Measurements from ENCODE around the gene GSC2. TPM values are rescaled to one million over a fixed set of nuclear protein-coding genes. Genes with fewer than 3 reads are reported as not detected.

Gene GSC2
- total RNA-seq, 3 donors from 2014 or later = not detected

GRCh38 chr22:19151329-19152191 lies 1.5 kb upstream of the GSC2 start:
- peak overlapping the region; percentile 71 for H3K4me3 Mint-ChIP-seq
- ATAC-seq = no peak

GRCh38 chr22:19150482-19151328 lies 613 bp upstream of the GSC2 start:
- no peaks in the 10 kb centered on the region for H3K9me3 Mint-ChIP-seq
- no peaks in the 10 kb centered on the region for H3K36me3 Mint-ChIP-seq (ENCODE audit: insufficient read depth)
- DNase-seq (no peak), ATAC-seq (no peak)
- peak overlapping the region; percentile 71 for H3K4me3 Mint-ChIP-seq
- peaks cover 7% of the 10 kb centered on the region for H3K4me1 Mint-ChIP-seq (ENCODE audit: low read depth)
- H3K27me3 Mint-ChIP-seq (ENCODE audit: low read depth) = peaks cover 50% of the 10 kb centered on the region

More at GRCh38 chr22:19151329-19152191, 1.5 kb upstream of the GSC2 start:
- H3K9me3 Mint-ChIP-seq = no peaks in the 10 kb centered on the region
- no peak for DNase-seq
- peaks cover 52% of the 10 kb centered on the region for H3K27me3 Mint-ChIP-seq (ENCODE audit: low read depth)
- H3K4me1 Mint-ChIP-seq (ENCODE audit: low read depth) = peaks cover 7% of the 10 kb centered on the region
- no peaks in the 10 kb centered on the region for H3K36me3 Mint-ChIP-seq (ENCODE audit: insufficient read depth)

GRCh38 chr22:19149047-19149883 lies 827 bp downstream of the GSC2 start:
- Mint-ChIP-seq H3K36me3 (ENCODE audit: insufficient read depth) (no peaks in the 10 kb centered on the region), H3K4me1 (ENCODE audit: low read depth) (peaks cover 12% of the 10 kb centered on the region), H3K9me3 (no peaks in the 10 kb centered on the region), H3K27me3 (ENCODE audit: low read depth) (peaks cover 42% of the 10 kb centered on the region), H3K4me3 (peak overlapping the region; percentile 42)
- no peak for DNase-seq
- ATAC-seq = peak; percentile 14 to 35

- Mint-ChIP-seq H3K9me3 (no peaks in the 10 kb centered on the region), H3K4me1 (ENCODE audit: low read depth) (peaks cover 18% of the 10 kb centered on the region), H3K27me3 (ENCODE audit: low read depth) (peaks cover 36% of the 10 kb centered on the region), H3K4me3 (peak overlapping the region; percentile 42), H3K36me3 (ENCODE audit: insufficient read depth) (peaks cover 3% of the 10 kb centered on the region)
- ATAC-seq (no peak), DNase-seq (no peak)
Observed at GRCh38 chr22:19148417-19149046, 1.6 kb downstream of the GSC2 start.

GRCh38 chr22:19147195-19147780 lies 2.8 kb downstream of the GSC2 start:
- peaks cover 3% of the 10 kb centered on the region for H3K36me3 Mint-ChIP-seq (ENCODE audit: insufficient read depth)
- H3K4me1 Mint-ChIP-seq (ENCODE audit: low read depth) = peaks cover 27% of the 10 kb centered on the region
- peaks cover 28% of the 10 kb centered on the region for H3K27me3 Mint-ChIP-seq (ENCODE audit: low read depth)
- ATAC-seq = no peak
- DNase-seq = no peak
- no peaks in the 10 kb centered on the region for H3K9me3 Mint-ChIP-seq
- H3K4me3 Mint-ChIP-seq = no peak overlapping the region

- H3K27me3 Mint-ChIP-seq (ENCODE audit: low read depth) = peaks cover 20% of the 10 kb centered on the region
- DNase-seq = no peak
- H3K36me3 Mint-ChIP-seq (ENCODE audit: insufficient read depth) = peaks cover 5% of the 10 kb centered on the region
- no peak for ATAC-seq
- H3K4me3 Mint-ChIP-seq = no peak overlapping the region
- H3K9me3 Mint-ChIP-seq = no peaks in the 10 kb centered on the region
- H3K4me1 Mint-ChIP-seq (ENCODE audit: low read depth) = peaks cover 25% of the 10 kb centered on the region
Observed at GRCh38 chr22:19146215-19146968, 3.7 kb downstream of the GSC2 start.

GRCh38 chr22:19143967-19144400 lies 6.1 kb downstream of the GSC2 start:
- peaks cover 9% of the 10 kb centered on the region for H3K27me3 Mint-ChIP-seq (ENCODE audit: low read depth)
- H3K4me3 Mint-ChIP-seq = peak overlapping the region; percentile 99
- H3K4me1 Mint-ChIP-seq (ENCODE audit: low read depth) = peaks cover 19% of the 10 kb centered on the region
- DNase-seq (no peak), ATAC-seq (peak; percentile 59 to 62)
- peaks cover 17% of the 10 kb centered on the region for H3K36me3 Mint-ChIP-seq (ENCODE audit: insufficient read depth)
- H3K9me3 Mint-ChIP-seq = no peaks in the 10 kb centered on the region

GRCh38 chr22:19143212-19143611 lies 6.9 kb downstream of the GSC2 start:
- no peak for ATAC-seq
- peak overlapping the region; percentile 99 for H3K4me3 Mint-ChIP-seq
- peaks cover 19% of the 10 kb centered on the region for H3K4me1 Mint-ChIP-seq (ENCODE audit: low read depth)
- peaks cover 6% of the 10 kb centered on the region for H3K27me3 Mint-ChIP-seq (ENCODE audit: low read depth)
- peaks cover 20% of the 10 kb centered on the region for H3K36me3 Mint-ChIP-seq (ENCODE audit: insufficient read depth)
- H3K9me3 Mint-ChIP-seq = no peaks in the 10 kb centered on the region
- DNase-seq = no peak

- no peaks in the 10 kb centered on the region for H3K9me3 Mint-ChIP-seq
- ATAC-seq = no peak
- peaks cover 20% of the 10 kb centered on the region for H3K36me3 Mint-ChIP-seq (ENCODE audit: insufficient read depth)
- DNase-seq = no peak
- H3K27me3 Mint-ChIP-seq (ENCODE audit: low read depth) = peaks cover 2% of the 10 kb centered on the region
- peaks cover 19% of the 10 kb centered on the region for H3K4me1 Mint-ChIP-seq (ENCODE audit: low read depth)
- H3K4me3 Mint-ChIP-seq = peak overlapping the region; percentile 61
Observed at GRCh38 chr22:19142394-19142793, 7.7 kb downstream of the GSC2 start.

GRCh38 chr22:19139974-19140373 lies 10.1 kb downstream of the GSC2 start:
- H3K4me3 Mint-ChIP-seq = no peak overlapping the region
- DNase-seq = no peak
- no peaks in the 10 kb centered on the region for H3K9me3 Mint-ChIP-seq
- ATAC-seq = no peak
- no peaks in the 10 kb centered on the region for H3K27me3 Mint-ChIP-seq (ENCODE audit: low read depth)
- peaks cover 36% of the 10 kb centered on the region for H3K36me3 Mint-ChIP-seq (ENCODE audit: insufficient read depth)
- peaks cover 19% of the 10 kb centered on the region for H3K4me1 Mint-ChIP-seq (ENCODE audit: low read depth)

- H3K4me3 Mint-ChIP-seq = no peak overlapping the region
Observed at GRCh38 chr22:19139001-19139356, 11.1 kb downstream of the GSC2 start.

GRCh38 chr22:19138217-19139000 lies 11.7 kb downstream of the GSC2 start:
- H3K36me3 Mint-ChIP-seq (ENCODE audit: insufficient read depth) = peaks cover 34% of the 10 kb centered on the region
- DNase-seq (no peak), ATAC-seq (no peak)
- no peaks in the 10 kb centered on the region for H3K9me3 Mint-ChIP-seq
- H3K4me3 Mint-ChIP-seq = no peak overlapping the region
- H3K4me1 Mint-ChIP-seq (ENCODE audit: low read depth) = peaks cover 8% of the 10 kb centered on the region
- H3K27me3 Mint-ChIP-seq (ENCODE audit: low read depth) = no peaks in the 10 kb centered on the region

More at GRCh38 chr22:19139001-19139356, 11.1 kb downstream of the GSC2 start:
- DNase-seq = no peak
- Mint-ChIP-seq H3K4me1 (ENCODE audit: low read depth) (peaks cover 12% of the 10 kb centered on the region), H3K36me3 (ENCODE audit: insufficient read depth) (peaks cover 36% of the 10 kb centered on the region), H3K27me3 (ENCODE audit: low read depth) (no peaks in the 10 kb centered on the region), H3K9me3 (no peaks in the 10 kb centered on the region)
- ATAC-seq = no peak
